Measurements from ENCODE around the gene DLG2.
"Not testable (repeated sequence)": the region's sequence is repeated elsewhere in the genome, so short reads cannot be mapped to it uniquely, and the experiment has no call there.

DLG2 gene

DNA sequence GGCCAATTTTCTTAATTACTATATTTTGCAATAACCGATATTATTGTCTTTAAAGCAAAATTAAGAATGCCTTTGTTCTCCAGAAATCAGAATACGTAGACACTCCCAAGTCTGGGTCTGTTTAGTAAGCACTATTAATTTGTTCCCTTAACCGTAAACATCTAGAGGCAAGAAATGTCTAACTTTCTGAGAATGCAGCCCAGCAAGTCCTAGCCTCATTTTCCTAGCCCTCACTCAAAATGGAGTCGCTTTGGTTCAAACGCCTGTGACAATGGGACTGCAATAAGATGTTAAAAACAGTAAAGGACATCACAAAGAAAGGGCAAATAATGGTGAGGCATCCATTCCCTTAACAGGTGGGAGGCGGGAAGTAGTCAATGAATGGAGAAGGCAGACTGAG lies 280.7 kb downstream of the DLG2 start:
- no peak for DNase-seq (ENCODE audit: low read depth in 4 of 4, low spot score in 1 of 4)

DNA sequence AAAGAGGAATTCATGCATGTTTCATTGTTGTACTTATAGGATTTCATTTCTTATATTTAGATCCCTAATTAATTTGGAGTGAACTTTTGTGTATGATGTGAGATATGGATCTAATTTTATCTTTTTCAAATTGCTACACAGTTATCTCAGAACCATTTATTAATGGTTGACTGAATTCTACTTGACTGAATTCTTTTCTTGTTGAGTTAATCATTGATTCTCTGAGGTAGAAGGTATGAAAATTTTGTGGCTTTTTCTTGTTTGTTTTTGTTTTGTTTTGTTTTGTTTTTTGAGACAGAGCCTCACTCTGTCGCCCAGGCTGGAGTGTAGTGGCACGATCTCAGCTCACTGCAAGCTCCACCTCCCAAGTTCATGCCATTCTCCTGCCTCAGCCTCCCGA lies 286.3 kb downstream of the DLG2 start:
- not testable (repeated sequence) for DNase-seq (ENCODE audit: low read depth in 4 of 4, low spot score in 1 of 4)

DNA sequence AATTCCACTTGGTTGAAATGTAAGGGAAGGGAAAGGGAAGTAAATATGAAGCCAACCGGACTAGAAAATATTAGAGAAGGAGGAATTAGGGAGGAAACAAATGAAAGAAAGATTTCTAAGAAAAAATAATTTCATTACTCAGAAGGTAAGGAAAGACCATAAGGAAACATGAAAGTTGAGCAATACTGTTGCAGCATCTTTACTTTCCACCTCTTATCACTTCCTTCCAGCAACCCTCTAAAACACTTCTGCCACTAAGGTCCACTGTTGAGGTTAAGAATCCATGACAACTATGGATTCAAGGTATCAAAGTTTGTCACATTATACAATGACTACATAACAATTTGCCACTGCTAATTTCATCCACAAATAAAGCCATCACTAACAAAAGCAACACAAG lies 308.6 kb downstream of the DLG2 start:
- DNase-seq (ENCODE audit: low read depth in 4 of 4, low spot score in 1 of 4) = no peak

- DNase-seq (ENCODE audit: low read depth in 4 of 4, low spot score in 1 of 4) = no peak
These were observed 310.2 kb downstream of the DLG2 start for GRCh38 chr11:85316967-85317366.

DNA sequence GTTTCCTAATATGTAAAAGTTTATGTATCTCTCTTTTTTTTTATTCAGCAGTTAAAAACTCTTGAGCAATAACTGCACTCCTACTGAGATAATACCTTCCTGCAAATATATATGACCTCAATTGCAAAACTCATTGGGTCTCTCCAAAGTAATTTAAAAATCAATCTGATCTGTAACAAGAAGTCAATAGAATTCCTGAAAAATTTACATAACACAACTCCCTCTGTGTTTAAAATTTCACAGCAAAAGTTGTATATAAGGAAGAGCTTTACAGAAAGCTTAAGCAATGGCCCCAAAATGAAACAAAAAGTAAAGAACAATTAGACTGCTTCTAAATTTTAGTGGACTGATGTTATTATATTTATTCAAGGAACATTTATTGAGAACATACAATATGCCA lies 313.4 kb downstream of the DLG2 start:
- DNase-seq (ENCODE audit: low read depth in 4 of 4, low spot score in 1 of 4) = no peak

DNA sequence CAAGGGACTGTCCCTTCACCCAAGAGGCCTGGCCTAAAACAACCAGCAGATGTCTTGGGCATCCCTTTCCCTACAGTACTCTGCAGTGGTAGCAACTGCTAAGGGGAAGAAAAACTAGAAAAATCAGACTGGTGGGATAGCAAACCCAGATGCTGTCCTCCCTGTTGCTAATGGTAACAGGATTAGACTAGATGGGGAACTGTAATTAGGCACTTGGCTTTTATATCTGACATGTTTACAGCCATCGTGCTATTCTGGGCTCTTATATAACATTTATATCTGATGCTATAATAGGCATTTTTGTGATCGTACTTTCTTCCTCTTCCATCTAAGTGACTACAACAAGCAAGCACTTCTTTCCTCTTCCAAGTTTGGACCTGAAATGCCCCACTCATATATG lies 316.7 kb downstream of the DLG2 start:
- DNase-seq (ENCODE audit: low read depth in 4 of 4, low spot score in 1 of 4) = no peak

- no peak for DNase-seq (ENCODE audit: low read depth in 4 of 4, low spot score in 1 of 4)
These were observed 319.8 kb downstream of the DLG2 start for GRCh38 chr11:85307366-85307765.

GRCh38 chr11:85301895-85302678 lies 325.1 kb downstream of the DLG2 start:
- DNase-seq (ENCODE audit: low read depth in 4 of 4, low spot score in 1 of 4) = no peak

DNA sequence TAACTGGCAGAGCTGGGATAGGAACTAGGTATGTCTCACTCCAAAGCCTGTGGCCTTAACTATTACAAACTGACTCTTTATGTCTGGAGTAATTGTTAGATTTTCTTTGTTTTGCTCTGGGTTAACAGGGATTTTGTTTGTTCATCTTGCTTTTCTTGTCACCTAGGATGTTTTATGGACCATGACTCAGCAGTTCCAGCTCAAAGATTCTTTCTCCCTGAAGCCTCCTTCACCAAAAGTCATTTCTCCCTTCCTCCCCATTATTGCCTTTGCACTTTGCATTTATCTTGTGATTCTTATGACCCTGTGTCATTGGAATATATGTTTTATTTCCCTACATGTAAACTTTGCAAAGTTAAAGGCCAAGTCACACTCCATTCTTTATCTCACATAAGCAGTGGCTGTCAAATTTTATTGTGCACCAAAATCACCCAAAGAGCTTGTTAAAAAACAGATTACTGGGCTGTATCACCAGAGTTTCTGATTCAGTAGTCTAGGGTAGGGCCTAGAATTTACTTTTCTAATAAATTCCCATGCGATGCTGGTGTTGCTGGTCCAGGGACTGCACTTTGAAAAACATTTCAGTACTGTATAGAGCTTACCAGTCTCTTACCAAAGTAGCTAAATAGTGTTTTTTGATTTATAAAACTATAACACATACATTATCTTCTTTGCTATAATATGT lies 327.7 kb downstream of the DLG2 start:
- DNase-seq (ENCODE audit: low read depth in 4 of 4, low spot score in 1 of 4) = no peak

DNA sequence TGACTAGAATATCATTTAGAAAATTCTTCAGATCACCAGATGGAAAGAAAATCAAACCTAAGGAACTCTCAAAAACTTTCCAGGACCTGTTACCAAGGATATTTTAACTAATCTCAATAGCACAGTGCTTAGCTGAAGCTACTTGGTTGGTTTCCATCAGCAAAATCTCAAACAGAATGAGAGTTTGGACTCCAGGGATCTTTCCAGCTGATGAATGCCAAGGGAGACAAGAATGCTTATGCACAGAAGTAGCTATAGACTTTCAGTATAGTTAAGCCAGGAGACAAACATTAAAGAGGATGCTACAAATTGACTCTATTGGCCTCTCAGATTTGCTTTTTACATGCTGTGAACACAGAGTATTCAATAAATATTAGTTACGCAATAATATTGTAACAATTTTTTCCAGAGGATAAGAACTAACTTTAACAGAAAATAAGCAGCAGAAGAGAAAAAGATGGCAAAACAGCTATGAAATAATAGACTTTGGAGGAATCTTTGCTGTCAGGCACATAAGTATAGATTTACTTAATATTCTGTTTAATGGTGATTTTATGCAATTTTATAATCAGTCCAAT lies 331.4 kb downstream of the DLG2 start:
- no peak for DNase-seq (ENCODE audit: low read depth in 4 of 4, low spot score in 1 of 4)

DNA sequence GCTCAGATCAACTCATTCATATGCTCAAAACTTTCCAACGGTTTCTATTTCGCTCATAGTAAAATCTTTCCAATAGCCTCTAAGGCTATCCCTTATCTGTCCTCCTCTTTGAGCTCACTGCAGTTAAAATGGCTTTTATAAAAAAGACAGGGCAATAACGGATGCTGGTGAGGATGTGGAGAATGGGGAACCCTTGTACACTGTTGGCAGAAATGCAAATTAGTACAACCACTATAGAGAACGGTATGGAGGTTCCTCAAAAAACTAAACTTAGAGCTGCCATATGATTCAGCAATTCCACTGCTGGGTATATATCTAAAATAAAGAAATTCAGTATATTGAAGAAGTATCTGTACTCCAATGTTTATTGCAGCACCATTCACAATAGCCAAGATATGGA lies 345.6 kb downstream of the DLG2 start:
- DNase-seq (ENCODE audit: low read depth in 4 of 4, low spot score in 1 of 4) = no peak

GRCh38 chr11:85279267-85279666 lies 347.9 kb downstream of the DLG2 start:
- no peak for DNase-seq (ENCODE audit: low read depth in 4 of 4, low spot score in 1 of 4)

DNA sequence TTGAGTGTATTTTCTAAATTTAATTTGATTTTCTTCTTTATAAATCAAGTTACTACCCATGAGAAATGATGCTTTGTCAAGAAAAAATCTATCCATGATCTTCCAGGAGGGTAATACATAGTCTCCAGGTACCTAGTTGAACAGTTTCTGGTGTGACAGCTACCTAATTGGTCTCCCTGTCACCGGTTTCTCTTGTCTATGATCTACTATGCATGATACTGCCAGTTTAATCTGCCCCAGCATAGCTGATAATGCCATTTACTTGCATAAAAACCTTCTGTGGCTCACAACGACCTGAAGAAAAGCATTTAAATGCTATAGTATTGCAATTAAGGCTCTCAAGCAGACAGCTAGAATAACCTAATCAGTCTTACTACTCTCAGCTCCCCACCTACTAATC lies 349.5 kb downstream of the DLG2 start:
- no peak for DNase-seq (ENCODE audit: low read depth in 4 of 4, low spot score in 1 of 4)

DNA sequence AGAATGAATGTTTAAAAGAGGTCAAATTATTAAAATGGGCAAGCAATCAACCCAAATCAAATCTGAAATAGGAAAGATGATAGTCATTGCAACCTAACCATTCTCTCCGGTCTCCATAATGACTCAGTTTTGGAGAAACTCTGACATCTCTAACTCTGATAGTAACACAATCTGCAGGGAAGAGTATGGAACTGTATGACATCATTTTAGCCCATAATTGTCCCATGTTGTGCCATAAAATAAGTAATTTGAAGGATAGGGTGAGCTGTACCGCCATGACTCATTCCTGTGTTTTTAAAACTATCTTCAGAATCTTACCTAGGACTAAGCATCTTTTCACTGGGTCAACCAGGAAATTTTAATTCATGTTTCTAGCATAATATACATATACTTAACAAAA lies 350.8 kb downstream of the DLG2 start:
- no peak for DNase-seq (ENCODE audit: low read depth in 4 of 4, low spot score in 1 of 4)

- DNase-seq (ENCODE audit: low read depth in 4 of 4, low spot score in 1 of 4) = not testable (repeated sequence)
These were observed 356.8 kb downstream of the DLG2 start for GRCh38 chr11:85270315-85270714.

DNA sequence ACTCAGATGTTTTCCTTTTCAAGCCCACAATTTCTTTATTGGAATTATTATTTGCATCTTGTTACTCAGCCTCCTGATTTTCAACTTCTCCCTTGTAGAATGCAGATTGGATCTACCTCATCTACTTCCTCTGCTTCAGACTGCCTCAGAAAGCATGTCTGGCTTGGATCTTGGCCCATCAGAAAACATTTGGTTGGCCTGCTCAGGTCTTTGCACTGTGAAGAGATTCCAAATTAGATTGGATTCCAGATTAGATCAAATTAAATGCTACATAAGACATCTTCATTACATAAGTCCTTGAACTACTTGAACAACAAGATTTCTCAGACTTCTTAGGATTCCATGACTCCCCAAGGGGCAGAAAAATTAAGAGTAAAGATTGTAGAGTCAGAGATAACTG lies 358.0 kb downstream of the DLG2 start:
- no peak for DNase-seq (ENCODE audit: low read depth in 4 of 4, low spot score in 1 of 4)

DNA sequence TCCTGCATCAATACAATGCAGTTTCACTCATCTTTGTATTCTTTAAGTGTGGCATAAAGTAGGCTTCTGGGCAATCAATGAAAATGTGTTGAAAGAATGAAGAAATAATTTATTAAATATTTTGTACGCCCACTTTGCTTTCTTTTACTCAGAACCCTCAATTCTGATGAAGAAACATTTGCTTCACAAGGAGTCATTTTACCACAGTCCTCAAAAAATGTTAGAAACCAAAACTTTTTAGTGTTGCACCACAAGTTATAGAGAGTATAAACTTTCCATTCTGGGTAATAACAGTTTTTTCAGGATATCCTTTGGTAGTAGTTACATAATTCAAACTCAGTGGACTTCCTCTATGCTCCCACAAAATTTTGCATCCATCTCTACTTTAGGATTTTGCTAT lies 360.5 kb downstream of the DLG2 start:
- DNase-seq (ENCODE audit: low read depth in 4 of 4, low spot score in 1 of 4) = no peak

DNA sequence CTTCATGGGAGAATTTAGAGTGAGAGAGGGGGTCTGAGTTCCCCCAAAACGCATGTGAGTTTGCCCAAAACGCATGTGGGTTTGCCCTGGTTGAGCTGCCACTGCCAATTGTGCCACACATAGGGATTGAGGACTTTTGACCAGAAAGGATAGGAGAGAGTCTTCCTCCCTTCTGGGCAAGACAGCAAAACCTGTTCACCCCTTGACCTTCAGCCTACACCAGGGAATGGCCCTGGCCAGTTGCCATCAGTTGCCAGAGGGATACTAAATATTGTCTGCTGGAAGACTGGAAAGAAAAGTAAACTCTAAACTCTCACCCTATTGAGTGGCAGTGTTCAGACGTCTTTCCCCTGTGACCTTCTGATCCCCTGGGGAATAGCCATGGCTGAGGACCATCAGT lies 363.8 kb downstream of the DLG2 start:
- DNase-seq (ENCODE audit: low read depth in 4 of 4, low spot score in 1 of 4) = no peak

- no peak for DNase-seq (ENCODE audit: low read depth in 4 of 4, low spot score in 1 of 4)
These were observed 369.3 kb downstream of the DLG2 start for GRCh38 chr11:85257837-85258236.

- no peak for DNase-seq (ENCODE audit: low read depth in 4 of 4, low spot score in 1 of 4)
These were observed 370.7 kb downstream of the DLG2 start for GRCh38 chr11:85256433-85256832.

DNA sequence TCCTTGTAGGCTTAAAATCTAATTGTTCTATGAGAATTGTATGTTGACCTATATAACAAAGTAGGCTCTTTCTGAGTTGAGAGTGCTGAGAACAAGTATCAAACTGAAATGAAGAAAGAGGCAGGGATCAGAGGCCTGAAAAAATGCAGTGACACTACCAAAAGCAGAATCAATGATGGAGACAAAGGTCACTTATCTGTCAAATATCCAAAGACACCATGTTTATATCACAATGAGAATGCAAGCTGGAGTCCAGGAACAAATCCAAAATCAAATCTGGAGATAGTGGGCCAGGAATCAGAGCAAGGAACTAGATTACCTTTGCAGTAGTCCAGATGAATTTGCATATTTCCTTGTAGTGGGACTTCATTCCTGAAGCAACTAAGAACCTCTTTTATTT lies 377.7 kb downstream of the DLG2 start:
- DNase-seq (ENCODE audit: low read depth in 4 of 4, low spot score in 1 of 4) = no peak

DNA sequence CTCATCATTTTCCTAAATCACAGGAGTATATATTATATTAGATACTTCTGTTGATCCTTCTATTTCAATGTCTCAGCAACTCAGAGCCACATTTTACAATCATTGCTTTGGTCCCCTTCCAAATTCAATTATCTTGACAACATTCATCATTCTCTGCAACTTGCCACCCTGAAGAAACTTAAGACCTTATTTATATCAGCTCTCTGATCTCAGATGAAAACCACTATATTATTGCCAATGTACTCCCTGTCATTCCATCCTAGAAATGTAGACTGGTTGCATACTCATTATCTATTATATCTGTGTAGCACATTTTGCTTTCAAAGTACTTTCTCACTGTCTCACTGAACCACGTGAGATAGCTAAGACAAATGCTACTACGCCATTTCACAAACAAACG lies 379.3 kb downstream of the DLG2 start:
- no peak for DNase-seq (ENCODE audit: low read depth in 4 of 4, low spot score in 1 of 4)

- DNase-seq (ENCODE audit: low read depth in 4 of 4, low spot score in 1 of 4) = no peak
These were observed 388.2 kb downstream of the DLG2 start for GRCh38 chr11:85238906-85239305.

Data from stimulated activated CD4-positive, alpha-beta T cell treated with anti-CD3 and anti-CD28 coated beads, Interleukin-1b, Interleukin-23, amount 100 ng/mL, for 24 hours (primary cell).